Activated CD8-positive, alpha-beta memory T cell treated with anti-CD3 and anti-CD28 coated beads, Interleukin-2, amount 10 ng/mL, durations not matched to agents 7 days and 5 days (primary cell): Measurements from ENCODE around the gene SLC16A3. TPM values are rescaled to one million over a fixed set of nuclear protein-coding genes. Genes with fewer than 3 reads are reported as not detected.

ENCODE experiments used
- ATAC-seq: fragments of 150-1000 bp; cut with Tn5 transposase; one replicate; pipeline ENCODE4 v1.10.0; 2021; ENCODE audit warnings: moderate library complexity
- CTCF ChIA-PET: fragments of 350-600 bp; sonication (Branson Sonifier 250); formaldehyde crosslinking; loops from one replicate; lab custom pipeline; 2021; ENCODE audit warnings: antibody characterized with exemption; lab: Charles Lee
- DNase-seq: peaks from one replicate; pipeline ENCODE4 v3.0.0-alpha.2; 2020
- H3K27ac Mint-ChIP-seq: one replicate; pipeline ENCODE4 v1.8.0; 2021; ENCODE audit warnings: mild to moderate bottlenecking, mixed read lengths
- H3K27me3 Mint-ChIP-seq: one replicate; pipeline ENCODE4 v1.8.0; 2021; ENCODE audit warnings: mixed read lengths
- H3K36me3 Mint-ChIP-seq: one replicate; pipeline ENCODE4 v1.8.0; 2021; ENCODE audit warnings: mild to moderate bottlenecking, mixed read lengths
- H3K4me1 Mint-ChIP-seq: one replicate; pipeline ENCODE4 v1.8.0; 2021; ENCODE audit warnings: mixed read lengths
- H3K4me3 Mint-ChIP-seq: one replicate; pipeline ENCODE4 v1.8.0; 2021; ENCODE audit warnings: mild to moderate bottlenecking, moderate library complexity, mixed read lengths
- H3K9me3 Mint-ChIP-seq: one replicate; pipeline ENCODE4 v1.8.0; 2022; ENCODE audit warnings: low read depth, mixed read lengths
- total RNA-seq, 2 experiments: library from RNA; stranded (reverse); gene quantifications; one replicate each; pipeline ENCODE4 v1.2.3, GENCODE V29; 2021

Gene SLC16A3
- total RNA-seq, 2 experiments from 2014 or later: 119 to 148 TPM

DNA sequence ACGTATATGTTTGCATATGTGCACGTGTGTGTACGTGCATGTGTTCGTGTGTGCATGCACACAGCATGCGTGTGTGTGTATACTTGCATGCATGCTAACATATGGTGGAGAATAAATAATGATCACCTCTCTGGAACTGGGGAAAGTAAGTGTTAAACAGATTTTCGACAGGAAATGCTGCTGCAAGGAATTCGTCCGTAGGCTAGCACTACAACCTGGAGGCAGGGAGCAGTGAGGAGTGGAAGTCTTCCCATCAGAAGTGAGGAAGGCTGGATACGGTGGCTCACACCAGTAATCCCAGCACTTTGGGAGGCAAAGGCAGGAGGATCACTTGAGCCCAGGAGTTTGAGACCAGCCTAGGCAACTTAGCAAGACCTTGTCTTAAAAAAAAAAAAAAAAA lies 49.5 kb downstream of the SLC16A3 start:
- DNase-seq (no peak), ATAC-seq (no peak)
- Mint-ChIP-seq H3K4me1 (peaks cover 29% of the 10 kb centered on the region), H3K4me3 (no peak overlapping the region), H3K9me3 (no peaks in the 10 kb centered on the region), H3K27me3 (no peaks in the 10 kb centered on the region), H3K36me3 (no peaks in the 10 kb centered on the region), H3K27ac (no peak overlapping the region)
- CTCF ChIA-PET: no interaction called here

DNA sequence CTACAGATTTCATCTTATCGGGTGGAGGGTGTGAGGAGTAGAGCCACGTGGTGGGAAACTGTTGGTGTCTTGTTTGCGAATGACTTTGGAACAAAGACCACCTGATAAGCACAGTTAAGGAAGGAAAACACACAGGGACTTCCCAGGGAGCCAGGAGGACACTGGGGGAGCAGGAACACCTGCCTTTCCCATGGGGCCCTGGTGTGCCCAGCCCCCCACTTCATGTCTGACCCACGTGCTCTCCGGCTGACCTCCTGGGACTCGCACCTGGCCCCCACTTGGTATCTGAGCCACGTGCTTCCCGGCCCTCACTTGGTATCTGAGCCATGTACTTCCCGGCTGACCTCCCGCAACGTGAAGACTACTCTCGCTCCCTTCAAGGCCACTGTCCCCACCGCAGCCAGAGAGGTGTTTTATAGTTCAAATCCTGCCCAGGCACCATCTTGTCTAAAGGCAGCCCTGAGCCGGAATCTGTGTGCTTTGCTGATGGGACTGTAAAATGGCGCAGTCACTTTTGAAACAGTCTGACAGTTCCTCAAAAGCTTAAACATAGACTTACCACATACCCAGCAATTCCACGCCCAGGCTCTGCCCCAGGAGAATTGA lies 50.0 kb downstream of the SLC16A3 start:
- Mint-ChIP-seq H3K4me3 (no peak overlapping the region), H3K9me3 (no peaks in the 10 kb centered on the region)

DNA sequence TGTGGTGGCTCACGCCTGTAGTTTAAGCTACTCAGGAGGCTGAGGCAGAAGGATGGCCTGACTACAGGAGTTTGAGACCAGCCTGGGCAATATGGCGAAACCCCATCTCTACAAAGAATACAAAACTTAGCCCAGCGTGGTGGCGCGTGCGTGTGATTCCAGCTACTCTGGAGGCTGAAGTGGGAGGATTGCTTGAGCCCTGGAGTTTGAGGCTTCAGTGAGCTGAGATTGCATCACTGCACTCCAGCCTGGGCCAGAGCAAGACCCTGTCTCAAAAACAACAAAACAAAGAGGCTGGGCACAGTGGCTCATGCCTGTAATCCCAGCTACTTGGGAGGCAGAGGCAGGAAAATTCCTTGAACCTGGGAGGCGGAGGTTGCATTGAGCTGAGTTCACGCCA lies 51.7 kb downstream of the SLC16A3 start:
- ATAC-seq: no peak
- H3K9me3 Mint-ChIP-seq: no peaks in the 10 kb centered on the region
- no peaks in the 10 kb centered on the region for H3K36me3 Mint-ChIP-seq
- peak overlapping the region; percentile 6 for H3K27ac Mint-ChIP-seq
- CTCF ChIA-PET: interaction anchor here (0.6 to 2.1 kb wide), 6 partner anchors 19 to 136 kb away, joined by 3 to 7 read pairs (median 4); partner anchors contain the start of gene CD7
- no peak overlapping the region for H3K4me3 Mint-ChIP-seq
- peaks cover 35% of the 10 kb centered on the region for H3K4me1 Mint-ChIP-seq
- no peak for DNase-seq
- H3K27me3 Mint-ChIP-seq: no peaks in the 10 kb centered on the region

More for the DNA sequence above, 50.0 kb downstream of the SLC16A3 start:
- H3K36me3 Mint-ChIP-seq: no peaks in the 10 kb centered on the region
- no peak overlapping the region for H3K27ac Mint-ChIP-seq
- no peak for DNase-seq
- H3K27me3 Mint-ChIP-seq: no peaks in the 10 kb centered on the region
- CTCF ChIA-PET: no interaction called here
- H3K4me1 Mint-ChIP-seq: peaks cover 35% of the 10 kb centered on the region
- ATAC-seq: no peak

DNA sequence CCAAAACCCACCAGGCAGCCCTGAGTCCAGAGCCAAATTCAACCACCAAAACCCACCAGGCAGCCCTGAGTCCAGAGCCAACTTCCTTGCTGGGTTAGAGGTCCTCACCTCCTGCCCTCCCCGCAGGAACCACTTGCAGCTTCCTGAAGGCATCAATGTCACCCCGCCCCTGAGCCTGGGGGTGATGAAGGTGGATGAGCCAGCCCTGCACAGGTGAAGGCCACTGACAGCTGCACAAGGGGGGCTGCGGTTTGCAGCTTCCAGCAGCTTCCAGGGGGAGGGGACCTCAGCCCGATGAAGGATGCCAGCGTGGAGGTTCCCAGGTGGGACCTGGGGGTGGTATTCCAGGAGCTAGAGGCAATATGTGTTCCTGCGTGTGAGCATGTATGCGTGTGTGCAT lies 52.2 kb downstream of the SLC16A3 start:
- Mint-ChIP-seq H3K4me1 (peaks cover 35% of the 10 kb centered on the region), H3K27me3 (no peaks in the 10 kb centered on the region), H3K4me3 (no peak overlapping the region), H3K27ac (peak overlapping the region; percentile 6), H3K9me3 (no peaks in the 10 kb centered on the region), H3K36me3 (no peaks in the 10 kb centered on the region)
- CTCF ChIA-PET: interaction anchor here (0.6 to 2.1 kb wide), 7 partner anchors 19 to 123 kb away, joined by 3 to 7 read pairs (median 4); partner anchors contain the start of gene CD7
- DNase-seq (peak; percentile 63), ATAC-seq (peak; percentile 48)

DNA sequence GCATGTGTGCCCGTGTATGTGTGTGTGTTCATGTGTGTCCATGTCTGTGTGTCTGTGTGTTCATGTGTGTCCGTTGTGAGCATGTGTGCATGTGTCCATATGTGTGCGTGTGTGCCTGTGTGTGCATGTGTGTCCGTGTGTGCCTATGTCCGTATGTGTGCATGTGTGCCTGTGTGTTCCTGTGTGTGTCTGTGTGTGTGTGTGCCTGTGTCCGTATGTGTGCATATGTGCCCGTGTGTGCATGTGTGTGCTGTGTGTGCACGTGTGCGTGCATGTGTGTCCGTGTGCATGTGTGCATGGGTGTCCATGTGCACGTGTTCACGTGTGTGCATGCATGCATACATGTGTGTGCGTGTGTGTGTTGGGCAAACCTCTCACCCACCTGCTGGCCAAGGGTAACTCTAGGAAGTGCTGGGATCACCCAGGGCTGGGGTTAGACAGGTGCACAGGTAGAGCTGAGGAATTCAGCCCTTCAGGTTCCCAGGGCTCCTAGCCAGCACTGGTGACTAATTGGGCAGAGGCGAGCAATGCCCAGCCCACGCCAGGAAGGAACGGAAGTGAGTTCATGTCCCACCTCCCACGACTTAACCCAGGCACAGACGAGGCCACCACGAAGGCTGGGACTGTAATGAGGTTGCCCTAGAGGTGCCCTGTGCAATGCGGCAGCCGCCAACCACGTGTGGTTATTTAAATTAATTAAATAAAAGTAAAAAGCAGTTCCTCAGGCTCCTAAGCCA lies 52.8 kb downstream of the SLC16A3 start:
- Mint-ChIP-seq H3K27me3 (no peaks in the 10 kb centered on the region), H3K9me3 (no peaks in the 10 kb centered on the region), H3K4me3 (no peak overlapping the region), H3K27ac (no peak overlapping the region), H3K4me1 (peaks cover 35% of the 10 kb centered on the region), H3K36me3 (no peaks in the 10 kb centered on the region)
- CTCF ChIA-PET: interaction anchor here (0.6 to 2.1 kb wide), 7 partner anchors 16 to 123 kb away, joined by 3 to 7 read pairs (median 4); partner anchors contain the start of gene CD7
- ATAC-seq (peak; percentile 61), DNase-seq (peak; percentile 65)

DNA sequence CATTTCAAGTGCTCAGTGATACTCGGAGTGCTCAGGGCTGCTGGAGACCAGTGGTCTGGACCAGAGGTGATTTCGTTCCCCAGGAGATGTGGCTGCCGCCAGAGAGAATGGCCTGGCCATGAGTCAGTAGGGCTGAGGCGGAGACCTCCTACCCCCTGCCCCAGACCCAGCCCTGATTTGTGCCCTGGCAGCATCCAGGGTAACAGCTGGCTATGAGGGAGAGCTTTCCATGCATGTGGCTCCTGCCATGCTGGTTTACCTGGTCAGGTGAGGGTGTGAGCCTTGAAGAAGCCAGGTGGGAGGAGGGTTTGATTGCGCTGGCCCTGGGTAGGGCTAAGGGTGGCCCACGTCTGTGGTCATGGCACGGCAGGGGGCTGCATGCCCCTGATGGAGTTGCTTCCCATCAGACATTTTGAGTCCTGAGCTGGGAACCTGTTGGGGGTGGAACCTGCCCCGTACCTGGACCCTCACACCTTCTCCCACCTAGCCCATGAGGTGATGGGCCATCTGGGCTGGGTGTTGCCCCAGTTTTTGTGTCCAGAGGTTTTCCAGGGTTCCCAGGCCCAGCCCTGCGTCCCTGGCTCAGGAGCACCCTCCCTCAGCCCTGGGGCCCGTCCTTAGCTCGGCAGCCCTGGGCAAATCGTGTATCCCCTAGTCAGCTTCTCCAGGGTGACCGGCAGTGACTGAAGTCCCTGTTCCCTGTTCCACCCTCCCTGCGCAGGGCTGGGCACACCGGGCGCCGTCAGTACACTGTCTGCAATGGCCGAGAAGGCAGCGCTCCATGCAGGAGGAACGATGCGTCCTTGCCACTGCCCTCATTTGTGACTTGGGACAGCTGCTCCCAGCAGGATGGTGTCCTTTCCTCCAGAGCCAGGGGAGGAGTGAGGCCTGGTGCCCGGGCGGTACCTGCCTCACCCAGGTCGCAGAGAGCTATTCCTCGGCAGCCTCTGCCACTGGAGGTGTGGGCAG lies 53.7 kb downstream of the SLC16A3 start:
- Mint-ChIP-seq H3K27me3 (no peaks in the 10 kb centered on the region), H3K9me3 (no peaks in the 10 kb centered on the region), H3K27ac (no peak overlapping the region), H3K4me3 (no peak overlapping the region), H3K4me1 (peaks cover 35% of the 10 kb centered on the region), H3K36me3 (no peaks in the 10 kb centered on the region)
- CTCF ChIA-PET: interaction anchor here (1.0 to 2.0 kb wide), 7 partner anchors 7 to 48 kb away, joined by 3 to 7 read pairs (median 4); no protein-coding TSS in a partner anchor
- ATAC-seq (no peak), DNase-seq (no peak)

DNA sequence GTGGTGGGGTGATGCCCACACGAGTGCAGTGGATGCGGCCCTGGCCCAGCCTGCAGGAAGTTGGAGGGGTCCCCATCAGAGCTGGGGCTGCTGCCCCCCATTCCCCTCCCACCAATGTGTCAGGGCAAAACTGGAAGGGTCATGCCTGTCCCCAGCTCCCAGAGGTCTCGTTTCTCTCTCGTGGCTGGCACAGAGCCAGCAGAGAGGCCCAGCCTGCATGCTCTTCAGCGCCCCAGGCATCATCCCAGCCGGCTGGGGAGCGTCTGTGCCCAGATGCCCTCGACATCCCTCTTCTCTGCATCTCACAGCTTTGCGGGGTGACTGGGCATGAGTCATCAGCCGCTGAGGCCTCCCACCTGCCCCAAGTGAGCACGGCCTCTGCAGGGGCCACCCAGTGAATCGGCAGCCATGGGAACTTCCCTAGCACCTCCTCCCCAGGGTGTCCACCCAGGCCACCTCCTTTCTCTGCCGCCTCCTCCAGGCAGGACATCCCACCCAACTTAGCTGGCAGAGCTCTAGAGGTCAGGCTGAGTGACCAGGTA lies 54.4 kb downstream of the SLC16A3 start:
- ATAC-seq (peak; percentile 69), DNase-seq (peak; percentile 67)
- CTCF ChIA-PET: interaction anchor here (1.2 to 2.0 kb wide), 5 partner anchors 8 to 47 kb away, joined by 3 to 7 read pairs (median 5); no protein-coding TSS in a partner anchor
- Mint-ChIP-seq H3K4me3 (no peak overlapping the region), H3K9me3 (no peaks in the 10 kb centered on the region), H3K27me3 (no peaks in the 10 kb centered on the region), H3K4me1 (peaks cover 35% of the 10 kb centered on the region), H3K36me3 (no peaks in the 10 kb centered on the region), H3K27ac (no peak overlapping the region)

DNA sequence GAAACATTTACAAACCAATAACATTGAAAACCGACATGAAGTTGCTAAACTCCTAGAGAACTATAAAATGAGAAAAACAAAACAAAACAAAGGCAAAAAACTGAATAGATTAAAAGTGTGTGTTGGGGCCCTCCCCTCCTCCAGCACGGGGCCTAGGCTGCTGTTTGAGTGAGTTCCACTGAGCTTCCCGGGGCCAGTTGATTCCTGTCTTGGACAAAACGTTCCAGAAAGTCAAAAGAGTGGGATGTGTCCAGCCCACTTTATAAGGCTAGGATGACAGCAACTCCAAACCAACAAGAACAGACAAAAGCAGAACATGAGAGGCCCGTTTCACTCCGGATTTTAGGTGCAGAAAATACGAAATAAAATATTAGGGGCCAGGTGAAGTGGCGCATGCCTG lies 56.3 kb downstream of the SLC16A3 start:
- CTCF ChIA-PET: interaction anchor here (0.8 kb wide), 1 partner anchor 16 kb away, joined by 3 read pairs; no protein-coding TSS in a partner anchor
- no peaks in the 10 kb centered on the region for H3K27me3 Mint-ChIP-seq
- no peak for ATAC-seq
- H3K4me1 Mint-ChIP-seq: peaks cover 35% of the 10 kb centered on the region
- no peak overlapping the region for H3K4me3 Mint-ChIP-seq
- H3K36me3 Mint-ChIP-seq: no peaks in the 10 kb centered on the region
- H3K27ac Mint-ChIP-seq: no peak overlapping the region
- DNase-seq: no peak
- no peaks in the 10 kb centered on the region for H3K9me3 Mint-ChIP-seq

DNA sequence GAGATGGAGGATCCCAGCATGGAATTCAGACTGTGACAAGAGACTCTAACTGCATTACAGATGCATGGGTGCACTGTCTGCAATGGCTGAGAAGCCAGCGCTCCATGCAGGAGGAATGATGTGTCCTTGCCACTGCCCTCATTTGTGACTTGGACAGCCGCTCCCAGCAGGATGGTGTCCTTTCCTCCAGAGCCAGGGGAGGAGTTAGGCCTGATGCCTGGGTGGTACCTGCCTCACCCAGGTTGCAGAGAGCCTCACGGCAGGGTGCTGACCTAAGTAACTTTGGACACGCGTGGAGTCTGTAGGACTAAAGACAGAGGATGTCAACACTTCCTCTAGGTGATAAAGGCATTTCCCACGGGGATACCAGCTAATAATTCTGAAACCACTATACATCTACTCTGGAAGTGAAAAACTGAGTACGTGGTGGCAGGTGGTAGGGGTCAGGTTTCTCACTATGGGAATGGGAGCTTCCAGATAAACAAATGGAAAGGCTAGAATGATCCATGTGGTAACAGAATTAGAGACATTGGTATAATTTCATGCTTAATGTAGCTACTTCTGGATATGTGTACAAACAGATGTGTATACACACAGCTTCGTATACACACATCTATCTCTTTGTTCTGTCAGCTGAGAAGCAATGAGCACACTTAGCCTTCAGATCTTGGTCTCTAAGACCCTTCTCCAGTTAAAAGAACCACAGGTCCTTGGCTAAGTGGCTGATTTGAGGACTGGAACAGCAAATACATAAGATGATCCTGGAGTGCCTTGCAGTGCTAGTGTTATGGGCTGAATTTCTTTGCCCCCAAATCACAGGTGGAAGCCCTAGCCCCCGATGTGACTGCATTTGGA lies 58.4 kb downstream of the SLC16A3 start:
- DNase-seq (no peak), ATAC-seq (no peak)
- Mint-ChIP-seq H3K4me1 (peaks cover 25% of the 10 kb centered on the region), H3K36me3 (no peaks in the 10 kb centered on the region), H3K4me3 (no peak overlapping the region), H3K9me3 (no peaks in the 10 kb centered on the region), H3K27ac (no peak overlapping the region), H3K27me3 (no peaks in the 10 kb centered on the region)
- CTCF ChIA-PET: interaction anchor here (0.6 kb wide), 1 partner anchor 81 kb away, joined by 4 read pairs; no protein-coding TSS in a partner anchor

DNA sequence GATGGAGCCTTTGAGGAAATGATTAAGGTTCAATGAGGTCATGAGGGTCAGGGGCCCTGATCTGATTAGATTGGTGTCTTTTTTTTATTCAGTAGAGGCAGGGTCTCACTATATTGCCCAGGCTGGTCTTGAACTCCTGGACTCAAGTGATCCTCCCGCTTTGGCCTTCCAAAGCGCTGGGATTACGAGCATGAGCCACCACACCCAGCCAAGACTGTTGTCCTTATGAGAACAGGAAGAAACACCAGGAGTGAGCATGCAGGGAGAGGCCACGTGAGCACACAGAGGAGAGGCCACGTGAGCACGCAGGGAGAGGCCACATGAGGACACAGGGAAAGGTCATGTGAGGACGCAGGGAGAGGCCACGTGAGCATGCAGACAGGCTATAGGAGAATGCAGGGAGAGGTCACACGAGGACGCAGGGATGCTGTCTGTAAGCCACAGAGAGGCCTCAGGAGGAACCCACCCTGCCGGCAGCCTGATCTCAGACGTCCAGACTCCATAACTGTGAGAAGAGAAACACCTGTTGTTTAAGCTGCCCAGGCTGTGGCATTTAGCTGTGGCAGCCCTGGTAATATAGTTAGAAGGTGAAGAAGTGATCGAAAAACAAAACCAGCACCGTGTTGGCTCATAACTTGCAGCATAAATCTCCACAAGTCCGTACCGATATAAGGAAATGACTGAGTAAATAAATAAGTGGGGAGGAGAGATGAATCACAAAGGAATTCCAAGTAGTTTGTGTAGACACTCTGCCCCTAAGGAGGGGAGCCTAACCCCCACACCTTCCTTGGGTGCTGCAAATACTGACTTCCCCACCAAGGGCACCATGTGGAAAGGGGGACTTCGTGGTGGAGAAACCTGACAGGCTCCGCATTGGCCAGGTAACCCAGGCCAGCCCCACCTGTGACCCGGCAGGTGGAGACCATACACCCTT lies 59.3 kb downstream of the SLC16A3 start:
- Mint-ChIP-seq H3K4me1 (peaks cover 19% of the 10 kb centered on the region), H3K36me3 (no peaks in the 10 kb centered on the region), H3K27me3 (no peaks in the 10 kb centered on the region), H3K9me3 (no peaks in the 10 kb centered on the region), H3K4me3 (no peak overlapping the region), H3K27ac (no peak overlapping the region)
- CTCF ChIA-PET: no interaction called here
- DNase-seq (no peak), ATAC-seq (no peak)
